Gastroesophageal sphincter (tissue), 4 donors: ENCODE measurements around the gene WNT7A. TPM values are rescaled to one million over a fixed set of nuclear protein-coding genes. Genes with fewer than 3 reads are reported as not detected.

Source experiments
- ATAC-seq: fragments of 150-250 bp; one replicate; pipeline ENCODE4 v1.9.1; 2016; ENCODE audit warnings: mild to moderate bottlenecking, moderate library complexity
- H3K27ac ChIP-seq, 4 donors: fragments of 200-600 bp; sonication (generic) in 3 of 4; 1 replicate in 3 of 4; 2 replicates in 1 of 4; pipeline ENCODE4 v1.5.1; 2016 to 2019
- H3K27me3 ChIP-seq: fragments of 200-600 bp; sonication (generic); one replicate; pipeline ENCODE4 v1.5.1; 2019
- H3K36me3 ChIP-seq, 2 donors: fragments of 200-600 bp; sonication (generic); one replicate each; pipeline ENCODE4 v1.5.1; 2019; ENCODE audit warnings: control low read depth in 1 of 2
- H3K4me1 ChIP-seq, 3 donors: fragments of 200-600 bp; sonication (generic); 1 replicate in 2 of 3; 2 replicates in 1 of 3; pipeline ENCODE4 v1.5.1; 2016 to 2019; ENCODE audit warnings: control low read depth in 2 of 3
- H3K4me3 ChIP-seq, 2 donors: fragments of 200-600 bp; sonication (generic); one replicate each; pipeline ENCODE4 v1.5.1; 2019; ENCODE audit warnings: mild to moderate bottlenecking in 1 of 2, moderate library complexity in 1 of 2
- H3K9me3 ChIP-seq, 3 donors: fragments of 200-600 bp; sonication (generic); one replicate each; pipeline ENCODE4 v1.5.1; 2017 to 2019; ENCODE audit warnings: control low read depth in 2 of 3
- EP300 ChIP-seq: sonication (generic); formaldehyde crosslinking; IDR thresholded peaks from one replicate; pipeline ENCODE4 v1.6.1; 2017; ENCODE audit warnings: antibody characterized with exemption, mild to moderate bottlenecking
- POLR2A ChIP-seq, 2 donors: fragments of 450-650 bp; IDR thresholded peaks; one replicate each; pipeline ENCODE4 v1.6.1; 2017; ENCODE audit warnings: antibody characterized with exemption in 2 of 2, mild to moderate bottlenecking in 2 of 2, moderate library complexity in 1 of 2
- POLR2AphosphoS5 ChIP-seq: sonication (generic); formaldehyde crosslinking; IDR thresholded peaks from one replicate; pipeline ENCODE4 v1.6.1; 2017; ENCODE audit warnings: antibody characterized with exemption
- WGBS, 2 donors: methylation state at CpG; one replicate each; pipeline ENCODE4 v1.1.5; 2018; ENCODE audit warnings: low coverage in 1 of 2; 5-methylcytosine and 5-hydroxymethylcytosine counted together
- total RNA-seq, 4 donors: library from RNA; depleted of rRNA; stranded (reverse); fragments of >200 nt; gene quantifications; one replicate each; pipeline ENCODE4 v1.1.0, GENCODE V29; 2016
- TF ChIP-seq, protein P1 (sequence below), 4 experiments: fragments of 200-600 bp in 2 of 4; fragments of 450-650 bp in 2 of 4; sonication (generic) in 1 of 4; IDR thresholded peaks; one replicate each; pipeline ENCODE4 v1.5.1; 2017 to 2019; ENCODE audit warnings: antibody characterized with exemption in 4 of 4, mild to moderate bottlenecking in 2 of 4, moderate library complexity in 2 of 4

Gene WNT7A
- total RNA-seq, 4 donors from 2014 or later = 0.13 to 0.77 TPM; not detected in 2

DNA sequence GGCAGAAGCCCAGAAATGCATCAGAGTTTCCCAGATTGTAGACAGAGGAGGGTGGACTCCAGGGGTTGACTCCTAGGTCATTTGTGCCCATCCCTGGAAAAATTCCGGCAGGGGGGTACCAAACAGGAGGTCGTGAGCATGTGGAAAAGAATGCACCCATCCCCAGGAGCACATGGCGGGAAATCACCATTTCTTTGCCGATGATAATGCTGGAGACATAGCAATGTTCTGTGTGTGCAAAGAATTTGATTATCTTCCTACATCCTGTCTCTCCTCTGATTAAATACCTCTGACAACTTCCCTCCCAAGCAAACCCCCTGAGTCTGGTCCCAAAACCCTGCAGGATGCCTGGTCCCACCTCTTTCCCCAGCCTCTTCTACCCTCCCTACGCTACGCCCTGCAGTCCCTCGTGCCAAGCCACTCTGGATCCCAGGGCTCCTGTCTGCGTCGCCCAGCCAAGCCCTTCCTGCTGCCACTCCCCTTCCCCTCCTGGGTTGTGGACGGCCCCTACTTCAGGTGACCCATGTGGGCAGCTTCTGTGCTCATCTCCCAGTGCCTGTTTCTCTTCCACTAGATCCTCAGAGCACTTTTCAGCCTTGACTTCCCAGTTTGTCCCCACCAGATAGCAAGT lies 15.8 kb downstream of the WNT7A start:
- Histone ChIP-seq H3K27me3 (peaks cover 73% of the 10 kb centered on the region), H3K4me3 (no peak overlapping the region), H3K4me1 (no peaks in the 10 kb centered on the region), H3K9me3 (no peaks in the 10 kb centered on the region), H3K36me3 (no peaks in the 10 kb centered on the region), H3K27ac (no peak overlapping the region)
- 55 to 56% methylated on average over 7 to 10 of the region's 10 CpGs for WGBS, 2 donors
- TF ChIP-seq, protein P1, sequence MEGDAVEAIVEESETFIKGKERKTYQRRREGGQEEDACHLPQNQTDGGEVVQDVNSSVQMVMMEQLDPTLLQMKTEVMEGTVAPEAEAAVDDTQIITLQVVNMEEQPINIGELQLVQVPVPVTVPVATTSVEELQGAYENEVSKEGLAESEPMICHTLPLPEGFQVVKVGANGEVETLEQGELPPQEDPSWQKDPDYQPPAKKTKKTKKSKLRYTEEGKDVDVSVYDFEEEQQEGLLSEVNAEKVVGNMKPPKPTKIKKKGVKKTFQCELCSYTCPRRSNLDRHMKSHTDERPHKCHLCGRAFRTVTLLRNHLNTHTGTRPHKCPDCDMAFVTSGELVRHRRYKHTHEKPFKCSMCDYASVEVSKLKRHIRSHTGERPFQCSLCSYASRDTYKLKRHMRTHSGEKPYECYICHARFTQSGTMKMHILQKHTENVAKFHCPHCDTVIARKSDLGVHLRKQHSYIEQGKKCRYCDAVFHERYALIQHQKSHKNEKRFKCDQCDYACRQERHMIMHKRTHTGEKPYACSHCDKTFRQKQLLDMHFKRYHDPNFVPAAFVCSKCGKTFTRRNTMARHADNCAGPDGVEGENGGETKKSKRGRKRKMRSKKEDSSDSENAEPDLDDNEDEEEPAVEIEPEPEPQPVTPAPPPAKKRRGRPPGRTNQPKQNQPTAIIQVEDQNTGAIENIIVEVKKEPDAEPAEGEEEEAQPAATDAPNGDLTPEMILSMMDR (IDR thresholded peaks at IDR 0.05) = no peak
- TF ChIP-seq POLR2A (IDR thresholded peaks at IDR 0.05) (no peak), EP300 (no peak), POLR2AphosphoS5 (no peak)
- no peak for ATAC-seq

- no peaks in the 10 kb centered on the region for H3K4me1 ChIP-seq
- WGBS, 2 donors = 68 to 80% methylated on average over 2 to 4 of the region's 6 CpGs
- H3K4me3 ChIP-seq = no peak overlapping the region
- H3K36me3 ChIP-seq = no peaks in the 10 kb centered on the region
- no peaks in the 10 kb centered on the region for H3K9me3 ChIP-seq
- ATAC-seq = no peak
- H3K27ac ChIP-seq = no peak overlapping the region
- TF ChIP-seq EP300 (no peak), POLR2A (IDR thresholded peaks at IDR 0.05) (no peak), POLR2AphosphoS5 (no peak)
- TF ChIP-seq, protein P1 (IDR thresholded peaks at IDR 0.05) = no peak
- peaks cover 80% of the 10 kb centered on the region for H3K27me3 ChIP-seq
Measured at GRCh38 chr3:13863382-13863952, 16.4 kb downstream of the WNT7A start.

DNA sequence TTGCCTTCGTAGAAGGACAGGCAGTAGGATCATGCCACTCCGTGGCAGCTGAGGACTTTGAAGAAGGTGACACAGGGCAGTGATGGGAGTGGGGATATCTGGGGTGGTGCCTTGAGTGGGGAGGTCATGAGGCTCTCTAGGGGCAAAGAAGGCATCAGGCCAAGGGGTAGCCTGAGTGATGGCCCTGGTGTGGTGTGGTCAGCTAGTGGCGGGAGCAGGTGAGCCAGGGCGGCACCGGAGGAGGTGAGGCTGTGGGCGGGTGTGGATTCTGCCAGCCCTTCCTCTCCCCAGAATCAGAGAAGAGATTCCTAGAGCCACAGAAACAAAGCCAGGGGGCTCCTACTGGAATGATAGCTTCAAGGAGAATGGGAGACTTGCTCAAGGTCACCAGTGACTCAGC lies 18.4 kb downstream of the WNT7A start:
- Histone ChIP-seq H3K9me3 (no peaks in the 10 kb centered on the region), H3K36me3 (no peaks in the 10 kb centered on the region), H3K4me1 (no peaks in the 10 kb centered on the region), H3K27ac (no peak overlapping the region), H3K27me3 (peaks cover 91% of the 10 kb centered on the region), H3K4me3 (no peak overlapping the region)
- no peak for ATAC-seq
- 74 to 76% methylated on average over 3 to 5 of the region's 6 CpGs for WGBS, 2 donors
- no peak for TF ChIP-seq POLR2A (IDR thresholded peaks at IDR 0.05)
- TF ChIP-seq, protein P1 (IDR thresholded peaks at IDR 0.05) = no peak
- TF ChIP-seq POLR2AphosphoS5 = no peak
- no peak for TF ChIP-seq EP300

DNA sequence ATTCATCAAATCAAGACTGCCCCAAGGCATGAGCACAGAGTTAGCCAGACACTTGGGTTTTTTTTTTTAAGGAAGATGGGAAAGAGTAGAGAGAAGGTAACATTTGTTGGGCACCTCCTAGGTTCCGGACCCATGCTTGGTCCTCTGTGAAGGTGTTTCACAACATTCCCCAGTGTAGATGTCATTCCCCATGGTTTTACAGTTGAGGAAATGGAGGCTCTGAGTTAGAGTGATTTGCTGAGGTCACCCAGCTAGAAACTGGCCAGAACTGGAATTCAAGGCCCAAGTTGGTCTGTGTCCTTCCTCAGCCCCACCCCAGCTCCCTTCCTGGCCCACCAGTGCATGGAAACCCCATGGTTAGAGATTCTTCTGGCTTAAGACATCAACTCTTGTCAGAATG lies 19.9 kb downstream of the WNT7A start:
- peaks cover 91% of the 10 kb centered on the region for H3K27me3 ChIP-seq
- H3K4me1 ChIP-seq = no peaks in the 10 kb centered on the region
- H3K27ac ChIP-seq = no peak overlapping the region
- no peaks in the 10 kb centered on the region for H3K36me3 ChIP-seq
- ATAC-seq = no peak
- 86 to 100% methylated on average over 1 of the region's 1 CpG for WGBS, 2 donors
- H3K9me3 ChIP-seq = no peaks in the 10 kb centered on the region
- TF ChIP-seq POLR2A (IDR thresholded peaks at IDR 0.05) = no peak
- TF ChIP-seq, protein P1 (IDR thresholded peaks at IDR 0.05) = no peak
- no peak for TF ChIP-seq POLR2AphosphoS5
- TF ChIP-seq EP300 = no peak
- H3K4me3 ChIP-seq = no peak overlapping the region
